UCSD-AML1 (cell line): Measurements from ENCODE around the gene TMEM178B.

Experiments used
- DNase-seq: peaks from one replicate; lab custom pipeline; 2025; ENCODE audit not compliant: unreplicated experiment; lab: John Stamatoyannopoulos, UW

TMEM178B gene

GRCh38 chr7:141411133-141411532 lies 337.3 kb downstream of the TMEM178B start:
- no peak for DNase-seq

GRCh38 chr7:141415999-141416398 lies 342.1 kb downstream of the TMEM178B start:
- no peak for DNase-seq

DNA sequence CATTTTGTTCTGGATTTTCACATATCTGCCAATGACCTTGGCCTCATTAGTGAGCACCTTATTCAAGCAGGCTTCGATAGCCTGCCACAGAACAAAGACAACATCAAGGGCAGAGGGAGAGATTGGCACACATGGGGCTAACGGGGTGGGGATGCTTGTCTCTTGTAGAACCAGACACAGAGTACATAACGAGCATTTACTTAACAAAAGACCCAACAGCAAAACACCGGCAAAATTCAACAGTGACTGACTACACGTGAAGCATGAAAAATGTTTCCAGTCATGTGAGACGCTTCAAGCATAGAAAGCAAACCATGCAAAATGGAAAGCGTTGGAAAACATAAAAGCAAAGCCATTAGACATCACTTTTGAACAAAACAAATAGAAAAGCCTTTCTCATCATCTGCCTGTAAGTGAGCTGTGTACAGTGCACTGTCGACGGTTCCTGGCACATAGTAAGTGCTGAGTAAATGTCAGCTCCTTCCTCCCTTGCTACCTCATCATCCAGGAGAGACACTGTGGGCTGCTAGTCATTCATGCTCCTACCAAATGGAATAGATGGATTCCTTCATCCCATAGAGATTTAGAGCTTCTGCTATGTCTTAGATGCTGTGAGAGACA lies 342.9 kb downstream of the TMEM178B start:
- no peak for DNase-seq

DNA sequence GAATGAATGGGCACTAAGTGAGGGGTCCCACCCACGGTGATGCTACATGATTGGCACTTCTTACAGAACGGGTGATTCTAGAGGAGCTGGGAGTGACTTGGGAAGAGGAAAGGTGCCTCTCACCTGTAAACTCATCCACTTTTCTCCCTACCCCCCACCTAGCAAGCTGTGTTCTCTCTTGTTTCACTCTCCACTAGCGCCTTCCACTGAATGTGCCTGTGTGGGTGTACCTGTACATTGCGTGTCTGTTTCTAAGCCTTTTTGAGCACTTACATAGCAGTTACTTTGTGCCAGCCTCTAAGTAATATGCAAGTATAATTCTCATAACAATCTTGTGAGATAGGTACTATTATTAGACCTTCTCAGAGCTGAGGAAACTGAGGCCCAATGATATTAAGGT lies 343.6 kb downstream of the TMEM178B start:
- no peak for DNase-seq

- DNase-seq = no peak
These were observed 344.2 kb downstream of the TMEM178B start for GRCh38 chr7:141418066-141418465.

DNA sequence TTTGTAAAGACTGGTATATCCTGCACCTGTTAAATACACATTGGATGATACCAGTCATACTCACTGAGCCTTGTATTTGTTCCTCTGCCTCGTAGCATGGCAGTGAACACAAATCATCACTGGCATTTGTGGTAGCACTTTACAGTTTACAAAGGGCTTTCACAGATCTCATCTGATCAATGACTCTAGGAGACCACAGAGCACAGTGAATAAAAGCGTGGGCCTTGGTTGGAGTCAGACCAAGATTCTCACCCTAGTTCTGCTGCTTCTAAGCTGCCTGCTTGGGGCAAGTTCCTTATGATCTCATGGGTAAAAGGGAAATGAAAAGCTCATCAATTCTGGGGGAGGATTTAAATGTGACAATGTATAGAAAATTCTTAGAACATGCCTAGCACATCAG lies 347.4 kb downstream of the TMEM178B start:
- no peak for DNase-seq

GRCh38 chr7:141427134-141427533 lies 353.3 kb downstream of the TMEM178B start:
- DNase-seq = no peak

- no peak for DNase-seq
These were observed 356.7 kb downstream of the TMEM178B start for GRCh38 chr7:141430455-141431139.

GRCh38 chr7:141431140-141431479 lies 357.2 kb downstream of the TMEM178B start:
- no peak for DNase-seq

DNA sequence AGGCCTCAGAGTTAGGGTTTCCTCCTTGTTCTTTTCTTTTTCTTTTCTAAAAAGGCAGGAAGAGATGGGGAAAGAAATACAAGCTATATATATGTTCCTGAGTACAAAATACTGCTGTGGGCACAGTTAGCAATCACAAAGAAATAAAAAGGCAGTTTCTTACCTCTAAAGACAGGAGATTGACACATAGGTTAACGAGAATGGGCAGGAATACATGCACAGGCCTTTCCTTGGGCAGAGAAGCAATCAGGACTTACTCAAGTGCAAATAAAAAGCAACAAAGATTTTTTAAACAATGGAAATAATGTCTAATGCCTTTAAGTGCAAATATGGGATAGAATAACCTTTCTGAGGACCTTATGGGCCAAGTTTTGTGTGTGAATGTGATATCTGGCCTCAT lies 357.8 kb downstream of the TMEM178B start:
- no peak for DNase-seq

- no peak for DNase-seq
These were observed 359.8 kb downstream of the TMEM178B start for GRCh38 chr7:141433698-141434097.

DNA sequence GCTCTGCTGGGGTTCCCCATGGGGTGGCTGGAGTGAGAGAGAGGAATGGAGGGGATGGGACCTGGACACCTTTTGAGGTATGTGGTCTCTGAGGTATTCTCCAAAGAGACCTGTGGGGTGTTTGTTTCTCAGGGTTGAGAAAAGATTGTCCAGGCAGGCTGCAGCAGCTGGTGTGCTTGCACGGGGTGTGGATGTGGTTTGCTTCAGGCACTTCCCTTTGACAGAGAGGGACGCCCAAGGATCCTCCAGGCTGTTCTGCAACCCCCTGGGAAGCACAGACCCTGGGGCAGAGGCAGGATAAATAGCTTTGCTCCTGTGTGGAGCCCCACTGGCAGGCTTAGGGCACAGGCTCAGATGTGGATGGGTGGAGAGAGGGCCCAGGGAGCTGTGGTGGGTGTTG lies 362.3 kb downstream of the TMEM178B start:
- no peak for DNase-seq

DNA sequence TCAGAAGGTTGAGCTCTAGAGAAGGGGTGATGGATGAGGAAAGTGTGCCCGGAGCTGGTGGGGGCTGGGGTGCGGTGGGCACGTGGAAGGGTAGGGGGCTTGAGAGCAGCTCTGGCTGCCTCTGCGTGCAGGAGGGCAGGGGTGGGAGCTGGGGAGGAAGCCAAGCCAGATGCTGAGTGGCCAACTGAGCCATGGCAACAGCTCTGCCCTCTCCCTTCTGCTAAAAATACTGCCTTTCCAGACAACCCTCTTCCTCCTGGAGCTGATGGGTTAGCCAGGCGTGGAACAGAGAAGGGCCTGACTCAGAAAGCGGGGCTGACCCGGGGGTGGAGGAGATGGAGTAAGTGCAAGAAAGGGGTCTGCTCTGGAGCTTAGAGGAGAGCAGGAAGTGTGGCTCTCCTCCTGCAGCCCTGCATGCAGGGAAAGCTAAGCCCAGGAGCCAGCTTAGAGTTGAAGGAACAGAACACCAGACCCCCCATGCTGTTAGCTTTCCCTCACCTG lies 362.8 kb downstream of the TMEM178B start:
- DNase-seq = no peak

DNA sequence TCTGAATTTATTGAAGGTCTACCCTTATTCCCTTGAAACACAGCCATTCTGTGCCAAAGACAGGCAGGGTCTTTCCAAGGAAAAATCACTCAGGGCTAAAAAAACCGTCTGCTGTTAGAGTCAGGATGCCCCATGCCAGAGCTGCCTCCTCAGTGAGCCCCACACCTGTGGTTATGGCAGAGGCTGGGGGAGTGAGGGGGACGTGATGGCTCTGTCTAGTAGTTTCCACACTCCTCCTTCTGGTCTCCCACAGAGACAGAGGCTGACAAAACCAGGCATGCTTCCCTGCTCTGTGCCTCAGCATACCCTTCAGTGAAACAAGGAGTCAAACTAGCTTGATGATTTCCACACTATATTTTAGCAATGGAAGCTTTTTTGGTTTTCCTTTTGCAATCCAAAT lies 365.3 kb downstream of the TMEM178B start:
- no peak for DNase-seq

GRCh38 chr7:141439776-141440175 lies 365.9 kb downstream of the TMEM178B start:
- DNase-seq = no peak

- DNase-seq = no peak
These were observed 368.2 kb downstream of the TMEM178B start for GRCh38 chr7:141441837-141442627.

DNA sequence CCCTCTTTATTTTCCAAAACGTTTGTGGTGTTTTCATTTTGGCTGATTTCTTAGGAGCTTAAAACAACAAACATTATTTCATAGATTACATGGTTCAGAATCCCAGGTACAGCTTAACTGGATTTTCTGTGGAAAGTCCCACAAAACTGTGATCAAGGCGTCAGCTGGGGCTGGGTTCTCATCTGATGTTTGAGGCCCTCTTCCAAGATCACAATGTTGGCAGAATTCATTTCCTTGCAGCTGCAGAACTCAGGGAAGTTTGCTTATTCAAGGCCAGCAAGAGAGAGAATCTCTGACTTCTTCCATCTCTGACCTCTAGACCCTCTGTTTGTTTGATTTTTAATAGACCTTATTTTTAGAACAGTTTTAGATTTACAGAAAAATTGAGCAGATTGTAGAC lies 368.9 kb downstream of the TMEM178B start:
- no peak for DNase-seq

- DNase-seq = no peak
These were observed 371.1 kb downstream of the TMEM178B start for GRCh38 chr7:141444961-141445360.

DNA sequence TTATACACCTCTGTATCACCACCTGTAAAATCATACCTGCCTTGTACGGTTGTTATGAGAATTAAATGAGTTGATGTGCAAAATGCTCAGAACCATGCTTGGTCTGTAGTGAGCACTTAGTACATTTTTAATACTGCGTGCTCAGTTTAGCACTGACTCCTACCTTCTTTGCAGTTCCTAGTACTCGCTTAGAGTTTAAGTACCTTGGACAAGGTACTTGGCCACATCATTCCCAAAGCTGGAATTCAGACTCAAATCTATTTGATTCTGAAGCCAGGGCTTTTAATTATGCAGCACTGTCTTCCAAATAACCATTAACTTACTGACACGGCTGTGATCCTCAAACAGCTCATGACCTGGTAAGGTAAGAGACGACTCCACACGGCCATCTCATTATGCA lies 377.4 kb downstream of the TMEM178B start:
- DNase-seq = no peak

- DNase-seq = no peak
These were observed 379.0 kb downstream of the TMEM178B start for GRCh38 chr7:141452911-141453310.

DNA sequence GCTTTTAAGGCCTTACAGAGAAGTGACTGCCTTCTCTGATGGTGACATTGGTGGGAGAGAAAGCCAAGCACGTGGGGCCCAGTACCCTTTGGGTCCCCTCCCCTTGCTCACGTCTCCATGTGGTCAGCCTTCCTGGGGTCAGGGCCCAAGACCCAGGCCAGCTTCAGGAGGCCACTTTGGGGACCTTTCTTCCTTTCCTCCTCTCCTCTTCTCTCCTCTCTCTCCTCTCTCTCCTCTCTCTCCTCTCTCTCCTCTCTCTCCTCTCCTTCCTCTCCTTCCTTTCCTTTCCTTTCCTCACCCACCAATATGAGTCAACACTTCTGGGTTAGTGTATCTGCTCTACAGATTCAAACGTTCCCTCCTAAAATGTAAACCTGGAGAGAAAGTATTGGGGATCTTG lies 380.5 kb downstream of the TMEM178B start:
- DNase-seq = no peak

- DNase-seq = no peak
These were observed 381.9 kb downstream of the TMEM178B start for GRCh38 chr7:141455723-141456122.
